Measurements from ENCODE around the gene CTRL. TPM values are rescaled to one million over a fixed set of nuclear protein-coding genes. Genes with fewer than 3 reads are reported as not detected.

CTRL gene
- total and polyA plus RNA-seq, 2 donors (not counting 3 experiments of a cell fraction or from before 2014, with no cell fraction given): 1.0 to 1.1 TPM

DNA sequence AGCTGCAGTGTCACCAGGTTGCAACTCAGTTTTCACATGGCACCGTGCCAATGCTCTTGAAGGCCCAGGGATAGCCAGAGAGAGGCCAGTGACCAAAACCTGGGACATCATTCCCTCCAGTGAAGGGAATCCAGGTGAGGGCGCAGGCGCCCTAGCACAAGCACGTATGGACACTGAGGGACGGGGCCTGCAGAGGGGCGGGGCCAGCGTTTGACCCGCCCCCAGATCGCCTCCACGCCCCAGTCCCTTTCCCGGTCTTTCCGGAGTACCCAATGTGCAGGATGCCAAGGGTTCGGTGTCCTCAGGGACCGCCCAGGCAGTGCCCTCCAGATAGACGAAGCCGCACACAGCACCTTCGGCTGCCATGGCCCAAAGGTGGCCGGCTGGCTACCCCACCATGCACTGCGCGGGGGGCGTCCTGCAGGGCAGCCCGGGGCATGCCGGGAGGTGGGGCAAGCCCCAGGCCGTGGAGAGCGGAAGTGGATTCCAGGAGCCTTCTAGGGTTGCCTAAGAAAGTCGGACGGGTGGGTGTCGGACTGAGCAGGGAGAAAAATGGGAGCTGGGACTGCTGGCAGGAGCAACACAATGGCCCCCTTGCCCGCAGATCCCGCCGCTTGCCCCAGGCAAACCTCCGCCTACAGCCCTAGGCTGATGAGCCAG is 32.1 kb upstream of the CTRL start:
- Histone ChIP-seq H3K27ac (ENCODE audit: insufficient read depth, low read depth, low read length) (no peak overlapping the region), H2AFZ (ENCODE audit: low read depth, low read length) (no peak overlapping the region), H3K9me1 (replicated peaks; ENCODE audit: control insufficient read depth, extremely low read depth, insufficient read depth, low read length) (no peaks in the 10 kb centered on the region), H3K79me2 (ENCODE audit: control insufficient read depth, insufficient read depth, low read length) (peaks cover 52% of the 10 kb centered on the region), H3K9ac (replicated peaks; ENCODE audit: extremely low read depth, insufficient read depth, low read length) (no peak overlapping the region), H3K27me3 (ENCODE audit: control insufficient read depth in 2 of 2, insufficient read depth in 2 of 2, low read length in 2 of 2) (no peaks in the 10 kb centered on the region), H3K4me1 (ENCODE audit: control insufficient read depth, extremely low read depth, insufficient read depth, low read length) (peaks cover 20% of the 10 kb centered on the region), H3K36me3 (ENCODE audit: control insufficient read depth in 2 of 2, extremely low read depth in 1 of 2, insufficient read depth in 2 of 2, low read length in 2 of 2) (peaks cover 10 to 39% of the 10 kb centered on the region in 2 experiments), H4K20me1 (replicated peaks; ENCODE audit: control insufficient read depth, extremely low read depth, insufficient read depth, low read length) (no peaks in the 10 kb centered on the region), H3K9me3 (replicated peaks; ENCODE audit: control insufficient read depth, insufficient read depth, low read length) (no peaks in the 10 kb centered on the region), H3K4me2 (ENCODE audit: insufficient read depth, low read length) (no peak overlapping the region), H3K4me3 (replicated peaks in 1 of 3; ENCODE audit: insufficient read depth in 1 of 3, low read depth in 1 of 3, low read length in 3 of 3) (no peak overlapping the region)
- FAIRE-seq (no peak), DNase-seq (ENCODE audit: low read depth, low spot score) (no peak)
- TF ChIP-seq POLR2AphosphoS5 (IDR thresholded peaks at IDR 0.05; ENCODE audit: insufficient read depth, low read depth, low read length) (peak; percentile 25), POLR2A (IDR thresholded peaks at IDR 0.05; ENCODE audit: low read depth, low read length) (peak; percentile 9), MYC (IDR thresholded peaks at IDR 0.05; ENCODE audit: low read depth, low read length) (no peak)
- dilution Hi-C loops (cut with MboI; ENCODE audit: extremely low pct_ligation_motif_present, low sequenced_read_pairs) (no loop called here), intact Hi-C loops (cut with micrococcal nuclease) (no loop called here)
- CTCF ChIA-PET: interaction anchor here (1.4 to 2.7 kb wide), 2 partner anchors 77 to 105 kb away, joined by 5 to 8 read pairs; no protein-coding TSS in a partner anchor
- BruUV-seq (replicated peaks): no TSS peak
- POLR2A ChIA-PET: no interaction called here

DNA sequence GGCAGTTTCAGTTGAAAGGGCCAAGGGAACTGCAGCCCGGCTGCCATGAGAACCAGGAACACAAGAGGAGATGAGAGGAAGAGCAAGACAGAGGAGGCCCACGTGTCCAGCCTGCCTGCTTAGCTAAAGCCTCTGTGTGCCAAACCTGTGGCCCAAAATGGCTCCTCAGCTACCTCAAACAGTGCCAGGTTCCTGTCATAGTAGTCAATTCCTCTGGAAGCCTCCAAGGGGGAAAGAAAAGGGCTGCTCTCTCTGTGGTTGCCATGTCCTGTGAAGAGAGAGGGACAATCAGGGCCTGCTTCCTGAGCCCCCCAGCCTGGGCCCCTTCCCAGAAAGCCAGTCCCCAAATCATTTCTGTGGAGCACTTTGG is 31.6 kb upstream of the CTRL start:
- no peak overlapping the region for H2AFZ ChIP-seq (ENCODE audit: low read depth, low read length)
- intact Hi-C loops (cut with micrococcal nuclease): no loop called here
- no peak for DNase-seq (ENCODE audit: low read depth, low spot score)
- no peak overlapping the region for H3K9ac ChIP-seq (replicated peaks; ENCODE audit: extremely low read depth, insufficient read depth, low read length)
- H3K4me1 ChIP-seq (ENCODE audit: control insufficient read depth, extremely low read depth, insufficient read depth, low read length): peaks cover 19% of the 10 kb centered on the region
- no peak overlapping the region for H3K27ac ChIP-seq (ENCODE audit: insufficient read depth, low read depth, low read length)
- no peak for FAIRE-seq
- POLR2A ChIA-PET: no interaction called here
- H3K9me3 ChIP-seq (replicated peaks; ENCODE audit: control insufficient read depth, insufficient read depth, low read length): no peaks in the 10 kb centered on the region
- peaks cover 11 to 43% of the 10 kb centered on the region in 2 experiments for H3K36me3 ChIP-seq (ENCODE audit: control insufficient read depth in 2 of 2, extremely low read depth in 1 of 2, insufficient read depth in 2 of 2, low read length in 2 of 2)
- no peak overlapping the region for H3K4me3 ChIP-seq (replicated peaks in 1 of 3; ENCODE audit: insufficient read depth in 1 of 3, low read depth in 1 of 3, low read length in 3 of 3)
- no peaks in the 10 kb centered on the region for H4K20me1 ChIP-seq (replicated peaks; ENCODE audit: control insufficient read depth, extremely low read depth, insufficient read depth, low read length)
- BruUV-seq (replicated peaks): no TSS peak
- CTCF ChIA-PET: interaction anchor here (2.7 kb wide), 1 partner anchor 78 kb away, joined by 8 read pairs; no protein-coding TSS in a partner anchor
- TF ChIP-seq POLR2AphosphoS5 (IDR thresholded peaks at IDR 0.05; ENCODE audit: insufficient read depth, low read depth, low read length) (no peak), MYC (IDR thresholded peaks at IDR 0.05; ENCODE audit: low read depth, low read length) (no peak), POLR2A (IDR thresholded peaks at IDR 0.05; ENCODE audit: low read depth, low read length) (peak; percentile 16), EZH2 (IDR thresholded peaks at IDR 0.05; ENCODE audit: borderline replicate concordance, low read depth, low read length, severe bottlenecking) (no peak)
- TF ChIP-seq, protein P1, sequence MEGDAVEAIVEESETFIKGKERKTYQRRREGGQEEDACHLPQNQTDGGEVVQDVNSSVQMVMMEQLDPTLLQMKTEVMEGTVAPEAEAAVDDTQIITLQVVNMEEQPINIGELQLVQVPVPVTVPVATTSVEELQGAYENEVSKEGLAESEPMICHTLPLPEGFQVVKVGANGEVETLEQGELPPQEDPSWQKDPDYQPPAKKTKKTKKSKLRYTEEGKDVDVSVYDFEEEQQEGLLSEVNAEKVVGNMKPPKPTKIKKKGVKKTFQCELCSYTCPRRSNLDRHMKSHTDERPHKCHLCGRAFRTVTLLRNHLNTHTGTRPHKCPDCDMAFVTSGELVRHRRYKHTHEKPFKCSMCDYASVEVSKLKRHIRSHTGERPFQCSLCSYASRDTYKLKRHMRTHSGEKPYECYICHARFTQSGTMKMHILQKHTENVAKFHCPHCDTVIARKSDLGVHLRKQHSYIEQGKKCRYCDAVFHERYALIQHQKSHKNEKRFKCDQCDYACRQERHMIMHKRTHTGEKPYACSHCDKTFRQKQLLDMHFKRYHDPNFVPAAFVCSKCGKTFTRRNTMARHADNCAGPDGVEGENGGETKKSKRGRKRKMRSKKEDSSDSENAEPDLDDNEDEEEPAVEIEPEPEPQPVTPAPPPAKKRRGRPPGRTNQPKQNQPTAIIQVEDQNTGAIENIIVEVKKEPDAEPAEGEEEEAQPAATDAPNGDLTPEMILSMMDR (IDR thresholded peaks at IDR 0.05; ENCODE audit: extremely low read depth in 1 of 2, insufficient read depth in 1 of 2, low read depth in 1 of 2, low read length in 2 of 2): no peak
- TF ChIP-seq, protein P2, sequence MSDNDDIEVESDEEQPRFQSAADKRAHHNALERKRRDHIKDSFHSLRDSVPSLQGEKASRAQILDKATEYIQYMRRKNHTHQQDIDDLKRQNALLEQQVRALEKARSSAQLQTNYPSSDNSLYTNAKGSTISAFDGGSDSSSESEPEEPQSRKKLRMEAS (IDR thresholded peaks at IDR 0.05; ENCODE audit: insufficient read depth, insufficient read length): no peak
- peaks cover 52% of the 10 kb centered on the region for H3K79me2 ChIP-seq (ENCODE audit: control insufficient read depth, insufficient read depth, low read length)
- H3K4me2 ChIP-seq (ENCODE audit: insufficient read depth, low read length): no peak overlapping the region
- H3K27me3 ChIP-seq (ENCODE audit: control insufficient read depth in 2 of 2, insufficient read depth in 2 of 2, low read length in 2 of 2): no peaks in the 10 kb centered on the region
- H3K9me1 ChIP-seq (replicated peaks; ENCODE audit: control insufficient read depth, extremely low read depth, insufficient read depth, low read length): no peaks in the 10 kb centered on the region
- dilution Hi-C loops (cut with MboI; ENCODE audit: extremely low pct_ligation_motif_present, low sequenced_read_pairs): no loop called here

Measured in endothelial cell of umbilical vein (primary cell).